ENCODE data around the gene PRDM16. TPM values are rescaled to one million over a fixed set of nuclear protein-coding genes. Genes with fewer than 3 reads are reported as not detected.

The PRDM16 gene
- total and polyA plus RNA-seq, 2 of the 4 experiments (the other 2 are of a cell fraction) = 0.02 TPM; not detected in 1

DNA sequence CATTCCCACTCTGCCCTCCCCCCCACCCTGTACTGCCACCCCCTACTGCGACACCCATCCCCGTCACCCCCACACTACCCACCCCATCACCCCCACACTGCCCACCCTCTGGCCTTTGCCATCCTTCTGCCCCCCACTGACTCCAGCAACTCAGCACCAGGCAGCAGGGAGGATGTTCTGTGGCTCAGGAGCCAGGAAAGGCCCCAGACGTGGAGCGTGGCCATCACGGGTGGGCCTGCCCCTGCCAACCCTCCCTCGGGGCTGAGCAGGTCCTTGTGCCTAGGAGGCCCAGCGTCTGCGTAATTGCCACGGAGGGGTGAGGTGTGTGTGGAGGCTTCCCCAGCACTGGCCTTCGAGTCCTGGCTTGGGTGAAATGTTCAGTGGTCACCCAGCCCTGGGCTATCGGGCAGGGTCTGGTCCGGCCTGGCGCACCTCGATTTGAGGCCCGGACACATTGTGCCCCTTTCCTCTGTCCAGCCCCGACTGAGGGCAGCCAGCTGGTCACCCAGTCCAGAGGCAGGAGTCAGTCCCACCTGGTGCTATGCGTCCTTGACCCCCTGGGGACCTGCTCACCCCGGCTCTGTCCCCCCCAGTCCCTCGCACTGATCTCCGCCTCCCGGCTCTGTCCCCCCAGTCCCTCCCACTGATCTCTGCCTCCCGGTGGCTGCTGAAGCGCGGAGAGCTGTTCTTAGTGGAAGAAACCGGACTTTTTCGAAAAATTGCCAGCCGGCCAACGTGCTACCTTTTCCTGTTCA is 408.4 kb downstream of the PRDM16 start:
- no peak for ATAC-seq (ENCODE audit: low read depth)

More for the DNA sequence above, 408.4 kb downstream of the PRDM16 start:
- no peaks in the 10 kb centered on the region for H3K36me3 ChIP-seq (ENCODE audit: control insufficient read depth, insufficient read depth, low read length)
- TF ChIP-seq, protein P1, sequence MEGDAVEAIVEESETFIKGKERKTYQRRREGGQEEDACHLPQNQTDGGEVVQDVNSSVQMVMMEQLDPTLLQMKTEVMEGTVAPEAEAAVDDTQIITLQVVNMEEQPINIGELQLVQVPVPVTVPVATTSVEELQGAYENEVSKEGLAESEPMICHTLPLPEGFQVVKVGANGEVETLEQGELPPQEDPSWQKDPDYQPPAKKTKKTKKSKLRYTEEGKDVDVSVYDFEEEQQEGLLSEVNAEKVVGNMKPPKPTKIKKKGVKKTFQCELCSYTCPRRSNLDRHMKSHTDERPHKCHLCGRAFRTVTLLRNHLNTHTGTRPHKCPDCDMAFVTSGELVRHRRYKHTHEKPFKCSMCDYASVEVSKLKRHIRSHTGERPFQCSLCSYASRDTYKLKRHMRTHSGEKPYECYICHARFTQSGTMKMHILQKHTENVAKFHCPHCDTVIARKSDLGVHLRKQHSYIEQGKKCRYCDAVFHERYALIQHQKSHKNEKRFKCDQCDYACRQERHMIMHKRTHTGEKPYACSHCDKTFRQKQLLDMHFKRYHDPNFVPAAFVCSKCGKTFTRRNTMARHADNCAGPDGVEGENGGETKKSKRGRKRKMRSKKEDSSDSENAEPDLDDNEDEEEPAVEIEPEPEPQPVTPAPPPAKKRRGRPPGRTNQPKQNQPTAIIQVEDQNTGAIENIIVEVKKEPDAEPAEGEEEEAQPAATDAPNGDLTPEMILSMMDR (conservative IDR thresholded peaks at IDR 0.05; ENCODE audit: low read depth, low read length) = no peak
- TF ChIP-seq MXI1 (IDR thresholded peaks at IDR 0.05; ENCODE audit: borderline replicate concordance, low read depth, low read length) (no peak), SMC3 (IDR thresholded peaks at IDR 0.05; ENCODE audit: low read depth, low read length) (no peak), POLR2A (IDR thresholded peaks at IDR 0.05; ENCODE audit: low read depth, low read length) (no peak), FOS (IDR thresholded peaks at IDR 0.05; ENCODE audit: low read depth, low read length) (no peak), MAZ (IDR thresholded peaks at IDR 0.05; ENCODE audit: borderline replicate concordance, low read depth, low read length) (no peak), NFE2L2 (IDR thresholded peaks at IDR 0.05; ENCODE audit: low read depth, low read length) (no peak), MAFK (IDR thresholded peaks at IDR 0.05; ENCODE audit: low read depth, low read length) (no peak), CEBPB (IDR thresholded peaks at IDR 0.05; ENCODE audit: low read depth, low read length) (no peak), RCOR1 (IDR thresholded peaks at IDR 0.05; ENCODE audit: insufficient replicate concordance, low read length) (no peak), RAD21 (IDR thresholded peaks at IDR 0.05; ENCODE audit: low read length) (no peak), BHLHE40 (IDR thresholded peaks at IDR 0.05; ENCODE audit: low read depth, low read length) (no peak), RFX5 (IDR thresholded peaks at IDR 0.05; ENCODE audit: low read depth, low read length) (no peak), CHD1 (IDR thresholded peaks at IDR 0.05; ENCODE audit: low read depth, low read length) (no peak)
- TF ChIP-seq, protein P2, sequence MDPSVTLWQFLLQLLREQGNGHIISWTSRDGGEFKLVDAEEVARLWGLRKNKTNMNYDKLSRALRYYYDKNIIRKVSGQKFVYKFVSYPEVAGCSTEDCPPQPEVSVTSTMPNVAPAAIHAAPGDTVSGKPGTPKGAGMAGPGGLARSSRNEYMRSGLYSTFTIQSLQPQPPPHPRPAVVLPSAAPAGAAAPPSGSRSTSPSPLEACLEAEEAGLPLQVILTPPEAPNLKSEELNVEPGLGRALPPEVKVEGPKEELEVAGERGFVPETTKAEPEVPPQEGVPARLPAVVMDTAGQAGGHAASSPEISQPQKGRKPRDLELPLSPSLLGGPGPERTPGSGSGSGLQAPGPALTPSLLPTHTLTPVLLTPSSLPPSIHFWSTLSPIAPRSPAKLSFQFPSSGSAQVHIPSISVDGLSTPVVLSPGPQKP (IDR thresholded peaks at IDR 0.05; ENCODE audit: borderline replicate concordance, low read depth, low read length) = no peak
- TF ChIP-seq, protein P3, sequence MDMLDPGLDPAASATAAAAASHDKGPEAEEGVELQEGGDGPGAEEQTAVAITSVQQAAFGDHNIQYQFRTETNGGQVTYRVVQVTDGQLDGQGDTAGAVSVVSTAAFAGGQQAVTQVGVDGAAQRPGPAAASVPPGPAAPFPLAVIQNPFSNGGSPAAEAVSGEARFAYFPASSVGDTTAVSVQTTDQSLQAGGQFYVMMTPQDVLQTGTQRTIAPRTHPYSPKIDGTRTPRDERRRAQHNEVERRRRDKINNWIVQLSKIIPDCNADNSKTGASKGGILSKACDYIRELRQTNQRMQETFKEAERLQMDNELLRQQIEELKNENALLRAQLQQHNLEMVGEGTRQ (IDR thresholded peaks at IDR 0.05; ENCODE audit: low read depth, low read length) = no peak
- no peak overlapping the region for H2AK5ac ChIP-seq (ENCODE audit: low read depth, low read length)
- no TSS peak for BruUV-seq (replicated peaks)
- DNase-seq = no peak
- no peak overlapping the region for H3K14ac ChIP-seq (replicated peaks; ENCODE audit: low read depth, low read length)
- H3K9ac ChIP-seq (ENCODE audit: low read depth, low read length) = no peak overlapping the region
- no peak overlapping the region for H3K27ac ChIP-seq (ENCODE audit: insufficient read depth, low read length)
- 74% methylated on average over 15 of the region's 28 CpGs; no CpG with 5 or more reads in 1 of the 2 experiments for WGBS, 2 experiments (ENCODE audit: extremely low coverage in 2 of 2, insufficient read length in 1 of 2)
- peaks cover 5% of the 10 kb centered on the region; the same call in 1 of the 2 replicates for H3K4me1 ChIP-seq (ENCODE audit: control insufficient read depth, insufficient read depth, low read length)
- H3K4me3 ChIP-seq (ENCODE audit: insufficient read depth, low read depth, low read length) = no peak overlapping the region
- no peak overlapping the region for H3K56ac ChIP-seq (ENCODE audit: extremely low read depth, insufficient read depth, low read length)
- H3K4ac ChIP-seq (ENCODE audit: low read depth, low read length) = no peak overlapping the region
- no peak overlapping the region for H3K18ac ChIP-seq (ENCODE audit: low read depth, low read length)
- peaks cover 3% of the 10 kb centered on the region; the same call in 1 of the 2 replicates for H3K9me1 ChIP-seq (ENCODE audit: insufficient read depth, low read length)
- POLR2A ChIA-PET (ENCODE audit: unreplicated experiment) = no interaction called here
- no peaks in the 10 kb centered on the region for H3K79me1 ChIP-seq (ENCODE audit: low read depth in 1 of 2, low read length in 2 of 2)
- no peak overlapping the region for H2AFZ ChIP-seq (replicated peaks; ENCODE audit: low read length, poor library complexity)
- intact Hi-C loops (cut with micrococcal nuclease) = no loop called here
- H2BK5ac ChIP-seq (ENCODE audit: low read depth, low read length, poor library complexity, severe bottlenecking) = no peak overlapping the region
- no peak overlapping the region for H2AK9ac ChIP-seq (replicated peaks; ENCODE audit: low read depth, low read length, poor library complexity)
- dilution Hi-C loops (cut with HindIII; ENCODE audit: low sequenced_read_pairs, unreplicated experiment) = no loop called here
- no peak overlapping the region for H4K8ac ChIP-seq (ENCODE audit: low read depth in 2 of 2, low read length in 2 of 2)
- H4K5ac ChIP-seq (ENCODE audit: low read depth, low read length) = no peak overlapping the region
- H3K4me2 ChIP-seq (ENCODE audit: low read depth, low read length) = no peak overlapping the region
- no peaks in the 10 kb centered on the region for H3K9me3 ChIP-seq (ENCODE audit: control insufficient read depth, insufficient read depth, low read length)
- in situ Hi-C loops (cut with MboI; ENCODE audit: low sequenced_read_pairs) = no loop called here
- H2BK15ac ChIP-seq (ENCODE audit: low read depth, low read length) = no peak overlapping the region
- no peak overlapping the region for H3K23ac ChIP-seq (ENCODE audit: low read depth, low read length)
- H4K20me1 ChIP-seq (ENCODE audit: insufficient read depth, low read length) = no peaks in the 10 kb centered on the region; the same call in 1 of the 2 replicates
- H2BK120ac ChIP-seq (ENCODE audit: low read depth, low read length) = no peak overlapping the region
- H2BK20ac ChIP-seq (ENCODE audit: low read depth, low read length) = no peak overlapping the region
- no peak overlapping the region for H4K91ac ChIP-seq (ENCODE audit: insufficient read depth, low read depth, low read length)
- CTCF ChIA-PET = no interaction called here
- H3K27me3 ChIP-seq (ENCODE audit: control insufficient read depth, insufficient read depth, low read length) = peaks cover 2% of the 10 kb centered on the region; the same call in 1 of the 2 replicates
